Measurements from ENCODE around the gene ZNF638.
A peak's percentile ranks its signal among the peaks of the same experiment; 100 is the strongest.
"Not testable (repeated sequence)": the region's sequence is repeated elsewhere in the genome, so short reads cannot be mapped to it uniquely, and the experiment has no call there.

The ZNF638 gene

GRCh38 chr2:71409611-71410010 is 78.0 kb downstream of the ZNF638 start:
- DNase-seq = no peak

- DNase-seq = no peak
Observed at GRCh38 chr2:71410696-71411095, 79.1 kb downstream of the ZNF638 start.

DNA sequence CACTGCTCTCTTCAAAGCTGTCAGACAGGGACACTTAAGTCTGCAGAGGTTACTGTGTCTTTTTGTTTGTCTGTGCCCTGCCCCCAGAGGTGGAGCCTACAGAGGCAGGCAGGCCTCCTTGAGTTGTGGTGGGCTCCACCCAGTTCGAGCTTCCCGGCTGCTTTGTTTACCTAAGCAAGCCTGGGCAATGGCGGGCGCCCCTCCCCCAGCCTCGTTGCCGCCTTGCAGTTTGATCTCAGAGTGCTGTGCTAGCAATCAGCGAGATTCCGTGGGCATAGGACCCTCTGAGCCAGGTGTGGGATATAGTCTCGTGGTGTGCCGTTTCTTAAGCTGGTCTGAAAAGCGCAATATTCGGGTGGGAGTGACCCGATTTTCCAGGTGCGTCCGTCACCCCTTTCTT is 85.3 kb downstream of the ZNF638 start:
- not testable (repeated sequence) for DNase-seq

GRCh38 chr2:71417300-71418202 is 86.0 kb downstream of the ZNF638 start:
- no peak for DNase-seq

- DNase-seq = no peak
Observed at GRCh38 chr2:71419145-71419544, 87.6 kb downstream of the ZNF638 start.

DNA sequence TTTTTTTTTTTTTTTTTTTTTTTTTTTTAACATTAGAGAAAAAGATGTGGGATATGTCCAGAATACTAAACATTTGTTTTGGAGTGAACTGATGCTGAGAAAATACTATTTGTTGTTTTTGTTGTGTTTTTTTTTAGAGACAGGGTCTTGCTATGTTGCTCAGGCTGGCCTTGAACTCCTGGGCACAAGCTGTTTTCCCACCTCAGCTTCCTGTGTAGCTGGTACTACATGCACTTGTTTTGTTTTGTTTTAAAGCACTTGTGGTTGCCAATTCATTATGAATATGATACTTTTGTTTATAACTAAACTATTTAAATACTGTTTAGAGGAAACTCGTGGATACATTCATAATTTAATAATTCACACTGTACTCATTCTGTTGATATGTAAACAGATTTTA is 88.4 kb downstream of the ZNF638 start:
- no peak for DNase-seq

GRCh38 chr2:71422786-71423185 is 91.2 kb downstream of the ZNF638 start:
- DNase-seq = no peak

DNA sequence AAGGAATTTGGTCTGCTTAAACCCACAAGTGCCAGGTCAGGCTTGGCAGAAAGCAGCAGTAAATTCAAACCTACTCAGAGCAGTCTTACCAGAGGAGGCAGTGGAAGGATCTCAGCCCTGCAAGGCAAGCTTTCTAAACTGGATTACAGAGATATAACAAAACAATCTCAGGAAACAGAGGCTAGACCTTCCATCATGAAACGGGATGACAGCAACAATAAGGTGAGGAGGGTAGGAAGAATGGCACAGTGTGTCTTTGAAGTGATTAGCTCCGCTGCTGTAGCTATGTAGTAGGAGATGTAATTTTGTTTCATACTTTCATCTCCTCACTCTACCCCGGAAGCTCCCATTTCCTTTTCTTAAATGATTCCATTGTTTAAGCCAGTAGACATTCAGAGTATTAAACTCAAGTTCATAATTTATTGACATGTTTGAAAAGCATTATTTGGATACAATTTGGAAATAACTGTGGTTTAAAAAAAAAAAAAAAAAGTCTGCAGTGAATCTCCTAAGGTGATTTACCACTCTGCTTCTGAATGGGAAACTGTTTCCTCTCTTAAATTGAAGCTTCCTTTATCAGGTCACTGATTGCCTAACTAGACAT is 92.3 kb downstream of the ZNF638 start:
- DNase-seq = no peak

DNA sequence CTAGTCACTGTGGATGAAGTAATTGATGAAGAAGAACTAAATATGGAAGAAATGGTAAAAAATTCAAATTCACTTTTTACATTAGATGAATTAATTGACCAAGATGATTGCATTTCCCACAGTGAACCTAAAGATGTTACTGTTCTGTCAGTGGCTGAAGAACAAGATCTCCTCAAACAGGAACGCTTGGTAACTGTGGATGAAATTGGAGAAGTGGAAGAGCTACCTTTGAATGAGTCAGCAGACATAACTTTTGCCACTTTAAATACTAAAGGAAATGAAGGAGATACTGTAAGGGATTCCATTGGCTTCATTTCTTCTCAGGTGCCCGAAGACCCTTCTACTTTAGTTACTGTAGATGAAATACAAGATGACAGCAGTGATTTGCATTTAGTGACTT is 95.1 kb downstream of the ZNF638 start:
- DNase-seq = no peak

- no peak for DNase-seq
Observed at GRCh38 chr2:71428472-71429383, 97.1 kb downstream of the ZNF638 start.

GRCh38 chr2:71445142-71445541 is 113.6 kb downstream of the ZNF638 start:
- not testable (repeated sequence) for DNase-seq

GRCh38 chr2:71446505-71446904 is 114.9 kb downstream of the ZNF638 start:
- no peak for DNase-seq

GRCh38 chr2:71449343-71449742 is 117.8 kb downstream of the ZNF638 start:
- no peak for DNase-seq

DNA sequence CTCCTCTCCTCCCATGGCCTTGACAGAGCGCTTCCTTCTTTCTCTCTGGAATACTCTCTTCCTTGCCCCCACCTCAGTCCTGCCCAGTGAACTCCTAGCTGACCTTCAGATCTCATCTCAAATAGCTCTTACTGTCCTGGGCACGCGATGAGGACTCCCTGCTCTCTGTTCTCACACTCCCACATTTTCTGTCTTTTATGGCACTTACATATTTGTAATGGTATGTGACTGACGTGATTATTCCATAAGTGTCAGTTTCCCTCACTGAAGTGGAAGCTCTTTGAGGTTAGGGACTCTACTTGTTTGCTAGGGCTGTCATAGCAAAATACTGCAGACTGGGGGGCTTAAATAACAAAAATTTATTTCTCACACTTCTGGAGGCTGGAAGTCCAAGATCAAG is 120.1 kb downstream of the ZNF638 start:
- DNase-seq = no peak

- peak; percentile 92 to 95 for DNase-seq
Observed at GRCh38 chr2:71452565-71452964, 121.0 kb downstream of the ZNF638 start.

- no peak for DNase-seq
Observed at GRCh38 chr2:71453404-71454220, 122.0 kb downstream of the ZNF638 start, which contains the start of gene DYSF. DYSF (plus strand) TSS chr2:71453561.

DNA sequence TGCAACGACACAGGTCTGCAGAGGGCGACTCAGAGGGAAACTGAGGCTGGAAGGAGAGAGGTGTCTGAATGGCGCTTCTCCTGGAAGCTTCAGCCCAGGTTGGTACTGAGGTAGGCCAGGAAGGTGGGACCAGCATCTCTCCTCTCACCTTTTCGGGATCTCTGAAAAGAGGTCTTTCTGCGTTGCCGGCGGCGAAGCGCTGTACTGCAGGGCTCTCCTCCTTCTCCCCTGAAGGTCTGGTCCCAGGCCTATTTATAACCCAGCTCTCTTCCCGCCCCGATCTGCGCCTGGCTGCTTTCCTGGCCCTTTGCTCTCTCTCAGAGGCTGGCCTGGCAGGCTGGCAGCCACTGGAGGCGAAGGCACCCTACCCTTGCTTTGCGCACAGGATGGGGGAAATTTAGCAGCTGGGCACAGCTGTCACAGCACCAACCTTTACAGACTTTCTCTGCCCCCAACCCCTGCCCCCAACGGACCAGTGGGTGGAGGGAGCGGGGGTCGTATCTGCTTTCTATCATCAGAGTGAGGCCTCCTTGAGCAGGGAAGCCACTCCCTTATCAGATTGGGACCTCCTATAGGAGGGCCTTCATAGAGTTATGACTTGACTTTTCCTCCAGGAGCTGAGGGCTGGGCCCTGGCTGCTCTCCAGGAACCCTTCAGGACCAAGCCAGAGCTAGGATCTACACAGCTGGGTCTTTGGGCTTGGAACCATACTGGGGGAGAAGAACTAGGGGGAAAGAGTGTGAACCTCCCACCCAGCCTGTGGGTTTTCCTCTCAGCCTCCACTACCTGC is 122.8 kb downstream of the ZNF638 start:
- no peak for DNase-seq

- peak in 1 of 2 experiments; percentile 25 for DNase-seq
Observed at GRCh38 chr2:71455011-71455740, 123.6 kb downstream of the ZNF638 start.

DNA sequence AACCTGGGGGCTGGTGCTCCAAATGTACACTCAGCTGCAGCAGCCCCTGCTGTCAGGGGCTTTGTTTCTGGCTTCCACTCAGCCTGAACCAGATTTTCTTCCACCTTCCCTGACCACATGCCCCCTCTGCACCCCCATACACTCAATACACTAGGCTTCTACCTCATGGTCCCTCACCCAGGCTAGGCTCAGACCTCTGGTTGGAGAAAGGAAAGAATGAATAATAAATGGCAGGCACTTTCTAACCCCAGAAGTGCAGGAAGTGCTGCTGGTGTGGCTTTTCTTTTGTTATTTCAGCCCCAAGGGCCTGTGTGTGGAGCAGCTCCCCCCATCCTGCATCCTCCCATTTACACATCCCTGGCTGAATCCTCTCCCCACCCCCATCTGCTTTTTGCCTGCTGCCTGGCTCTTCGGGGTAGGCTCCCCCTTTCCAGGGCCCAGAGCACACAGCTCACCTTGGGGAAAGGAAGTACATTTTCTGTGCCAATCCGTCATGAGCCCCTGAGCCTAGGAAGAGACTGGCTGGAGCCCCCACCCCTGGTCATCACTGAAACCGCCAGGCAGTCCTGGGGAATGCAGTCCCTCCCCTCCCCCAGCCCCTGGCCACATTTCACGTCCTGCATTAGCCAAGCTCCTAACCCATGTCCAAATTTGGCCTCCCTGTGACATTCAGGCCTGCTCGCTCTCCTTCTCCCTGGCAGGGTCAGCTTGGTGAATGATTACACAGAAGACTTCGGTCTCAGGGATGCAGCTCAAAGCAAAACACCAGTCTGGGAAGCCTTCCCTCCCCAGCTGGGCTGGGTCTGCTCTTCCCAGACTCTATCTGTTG is 124.4 kb downstream of the ZNF638 start:
- DNase-seq = peak; percentile 64

GRCh38 chr2:71456617-71457016 is 125.0 kb downstream of the ZNF638 start:
- DNase-seq = no peak
